ENCODE measurements around the gene CEP85L.

The CEP85L gene

GRCh38 chr6:118589649-118590365, 61.6 kb downstream of the CEP85L start:
- intact Hi-C loops (cut with DNase I; ENCODE audit: low total_unique reads) = loop anchor here (10.0 kb wide), 1 partner anchor 615 kb away; no protein-coding TSS in a partner anchor
- Histone ChIP-seq H3K4me3 (no peak overlapping the region), H3K9me3 (no peaks in the 10 kb centered on the region), H3K4me1 (peaks cover 0 to 23% (median 4%) of the 10 kb centered on the region in 4 donors), H3K36me3 (no peaks in the 10 kb centered on the region), H3K27me3 (no peaks in the 10 kb centered on the region), H3K27ac (no peak overlapping the region)
- TF ChIP-seq CTCF (IDR thresholded peaks at IDR 0.05) = no peak
- no peak for DNase-seq

GRCh38 chr6:118589186-118589585, 62.2 kb downstream of the CEP85L start:
- Histone ChIP-seq H3K9me3 (no peaks in the 10 kb centered on the region), H3K27ac (no peak overlapping the region), H3K4me3 (no peak overlapping the region), H3K36me3 (no peaks in the 10 kb centered on the region), H3K4me1 (peaks cover 0 to 23% (median 4%) of the 10 kb centered on the region in 4 donors), H3K27me3 (no peaks in the 10 kb centered on the region)
- no peak for TF ChIP-seq CTCF (IDR thresholded peaks at IDR 0.05)
- intact Hi-C loops (cut with DNase I; ENCODE audit: low total_unique reads) = loop anchor here (10.0 kb wide), 1 partner anchor 614 kb away; no protein-coding TSS in a partner anchor
- no peak for DNase-seq

GRCh38 chr6:118588626-118589025, 62.8 kb downstream of the CEP85L start:
- no peak for DNase-seq
- no peak overlapping the region for H3K27ac ChIP-seq
- peaks cover 0 to 23% (median 4%) of the 10 kb centered on the region in 4 donors for H3K4me1 ChIP-seq
- no peak overlapping the region for H3K4me3 ChIP-seq
- H3K9me3 ChIP-seq = no peaks in the 10 kb centered on the region
- intact Hi-C loops (cut with DNase I; ENCODE audit: low total_unique reads) = loop anchor here (10.0 kb wide), 1 partner anchor 614 kb away; no protein-coding TSS in a partner anchor
- TF ChIP-seq CTCF (IDR thresholded peaks at IDR 0.05) = no peak
- no peaks in the 10 kb centered on the region for H3K27me3 ChIP-seq
- no peaks in the 10 kb centered on the region for H3K36me3 ChIP-seq

- H3K4me1 ChIP-seq = peaks cover 0 to 22% (median 4%) of the 10 kb centered on the region in 4 donors
- intact Hi-C loops (cut with DNase I; ENCODE audit: low total_unique reads) = loop anchor here (10.0 kb wide), 1 partner anchor 612 kb away; no protein-coding TSS in a partner anchor
- no peak overlapping the region for H3K4me3 ChIP-seq
Measured at GRCh38 chr6:118586746-118587485, 64.5 kb downstream of the CEP85L start.

GRCh38 chr6:118584911-118585310, 66.5 kb downstream of the CEP85L start:
- DNase-seq = no peak
- H3K27me3 ChIP-seq = no peaks in the 10 kb centered on the region
- H3K4me3 ChIP-seq = no peak overlapping the region
- intact Hi-C loops (cut with DNase I; ENCODE audit: low total_unique reads) = loop anchor here (10.0 kb wide), 1 partner anchor 610 kb away; no protein-coding TSS in a partner anchor
- H3K9me3 ChIP-seq = no peaks in the 10 kb centered on the region
- peaks cover 0 to 27% (median 8%) of the 10 kb centered on the region in 4 donors for H3K4me1 ChIP-seq
- no peak overlapping the region for H3K27ac ChIP-seq
- no peak for TF ChIP-seq CTCF (IDR thresholded peaks at IDR 0.05)
- no peaks in the 10 kb centered on the region for H3K36me3 ChIP-seq

More at GRCh38 chr6:118586746-118587485, 64.5 kb downstream of the CEP85L start:
- Histone ChIP-seq H3K36me3 (no peaks in the 10 kb centered on the region), H3K27ac (no peak overlapping the region), H3K27me3 (no peaks in the 10 kb centered on the region), H3K9me3 (no peaks in the 10 kb centered on the region)
- DNase-seq = no peak
- TF ChIP-seq CTCF (IDR thresholded peaks at IDR 0.05) = no peak
